HG03439 (cell line): ENCODE measurements around the gene SULT1A1.
"Not testable (repeated sequence)": the region's sequence is repeated elsewhere in the genome, so short reads cannot be mapped to it uniquely, and the experiment has no call there.

Experiments
- ATAC-seq: cut with Tn5 transposase; IDR thresholded peaks from one replicate; pipeline ENCODE4 v1.9.1; 2021; ENCODE audit warnings: mild to moderate bottlenecking, moderate library complexity; ENCODE audit not compliant: unreplicated experiment

SULT1A1 gene

GRCh38 chr16:28609631-28610594, at the start of gene SULT1A1:
Gene SULT1A1, minus strand, starts transcription at chr16:28610044. Its CDS starts 1,189 bp downstream, at chr16:28608855.
- ATAC-seq, result no peak

- not testable (repeated sequence) for ATAC-seq
Observed at GRCh38 chr16:28639959-28640358, 30.1 kb upstream of the SULT1A1 start.

- not testable (repeated sequence) for ATAC-seq
Observed at GRCh38 chr16:28638359-28638758, 28.5 kb upstream of the SULT1A1 start.

- not testable (repeated sequence) for ATAC-seq
Observed at GRCh38 chr16:28637765-28638164, 27.9 kb upstream of the SULT1A1 start, which contains the start of gene NPIPB8. Gene NPIPB8, plus strand, starts transcription at chr16:28638065. Its CDS starts 296 bp downstream, at chr16:28638361.

- ATAC-seq, result not testable (repeated sequence)
Observed at GRCh38 chr16:28636093-28636823, 26.4 kb upstream of the SULT1A1 start.

- not testable (repeated sequence) for ATAC-seq
Observed at GRCh38 chr16:28630905-28631304, 21.1 kb upstream of the SULT1A1 start.

- ATAC-seq, result no peak
Observed at GRCh38 chr16:28623172-28623711, 13.4 kb upstream of the SULT1A1 start.

GRCh38 chr16:28622532-28623171, 12.8 kb upstream of the SULT1A1 start:
- ATAC-seq, result not testable (repeated sequence)

- no peak for ATAC-seq
Observed at GRCh38 chr16:28621481-28622155, 11.8 kb upstream of the SULT1A1 start.

GRCh38 chr16:28620316-28620715, 10.5 kb upstream of the SULT1A1 start:
- not testable (repeated sequence) for ATAC-seq

- no peak for ATAC-seq
Observed at GRCh38 chr16:28617874-28618273, 8.0 kb upstream of the SULT1A1 start.

GRCh38 chr16:28616636-28617035, 6.8 kb upstream of the SULT1A1 start:
- no peak for ATAC-seq

- ATAC-seq, result not testable (repeated sequence)
Observed at GRCh38 chr16:28616224-28616577, 6.4 kb upstream of the SULT1A1 start.

- ATAC-seq, result not testable (repeated sequence)
Observed at GRCh38 chr16:28615486-28616223, 5.8 kb upstream of the SULT1A1 start.

- not testable (repeated sequence) for ATAC-seq
Observed at GRCh38 chr16:28614561-28614960, 4.7 kb upstream of the SULT1A1 start.

GRCh38 chr16:28613912-28614311, 4.1 kb upstream of the SULT1A1 start:
- not testable (repeated sequence) for ATAC-seq

GRCh38 chr16:28612359-28613280, 2.8 kb upstream of the SULT1A1 start:
- not testable (repeated sequence) for ATAC-seq

GRCh38 chr16:28610595-28611191, 849 bp upstream of the SULT1A1 start:
- no peak for ATAC-seq
